AG04449 (cell line): ENCODE measurements around the gene LRRC2.

Source experiments
- CTCF ChIA-PET: fragments of 350-600 bp; formaldehyde crosslinking; extraction: SDS; loops from one replicate; lab custom pipeline; 2021; ENCODE audit warnings: antibody characterized with exemption; lab: Yijun Ruan, JAX
- POLR2A ChIA-PET: fragments of 400-600, 350-600 bp; formaldehyde crosslinking; extraction: SDS; loops from one replicate; lab custom pipeline; 2020; ENCODE audit warnings: antibody characterized with exemption, inconsistent platforms; lab: Yijun Ruan, JAX
- DNase-seq: peaks from one replicate; pipeline ENCODE4 v3.0.0-alpha.2; 2010; ENCODE audit warnings: low read depth, low spot score
- H3K4me3 ChIP-seq: 2 replicates; pipeline ENCODE4 v1.5.1; 2011; ENCODE audit warnings: low read depth, mild to moderate bottlenecking, control low read depth, low read length
- CTCF ChIP-seq: IDR thresholded peaks from one replicate; pipeline ENCODE4 v1.5.1; 2011; ENCODE audit warnings: mild to moderate bottlenecking, moderate library complexity, low read length, control low read depth, inconsistent platforms; ENCODE audit not compliant: insufficient read depth; ENCODE audit errors: missing control alignments

Gene LRRC2

DNA sequence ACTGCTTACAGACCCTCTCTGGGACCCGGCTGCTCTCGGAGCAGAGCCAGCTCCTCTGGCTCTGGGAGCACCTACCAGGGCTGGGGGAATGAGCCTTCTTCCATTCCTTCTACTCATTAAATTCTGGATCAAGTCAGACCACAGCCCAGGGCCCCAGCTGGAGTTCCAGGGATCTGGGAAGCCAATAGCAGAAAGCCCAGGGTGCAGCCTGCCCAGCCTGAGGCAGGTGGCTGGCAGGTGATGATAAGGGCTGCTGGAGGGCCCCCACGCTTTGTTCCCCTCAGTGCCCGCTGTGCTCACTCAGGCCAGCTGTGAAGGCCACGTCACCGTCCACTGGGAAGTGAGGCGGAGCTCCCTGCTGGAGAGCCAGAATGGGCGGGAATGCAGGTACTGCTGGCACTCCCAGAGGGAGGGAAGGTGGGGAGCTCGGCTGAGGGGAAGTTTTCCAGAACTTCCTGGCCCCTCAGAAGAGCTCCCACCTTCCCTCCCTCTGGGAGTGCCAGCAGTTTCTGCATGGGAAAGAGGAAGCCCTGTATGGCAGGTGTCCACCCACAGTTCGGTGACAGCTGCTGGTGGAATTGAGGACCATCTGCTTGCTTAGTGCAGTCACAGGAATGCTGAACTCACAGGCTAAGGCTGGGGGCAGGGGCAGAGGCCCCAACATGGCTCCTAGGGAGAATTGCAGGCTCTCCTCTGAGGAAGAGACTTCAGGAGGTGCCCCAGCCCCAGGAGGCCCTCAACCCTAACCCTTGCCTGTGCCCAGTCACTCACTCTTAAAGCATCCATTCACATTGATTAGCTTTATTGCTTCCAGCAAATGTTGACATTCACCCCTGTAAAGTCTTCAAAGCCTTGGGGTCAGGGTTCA, 81.0 kb downstream of the LRRC2 start:
- POLR2A ChIA-PET, result no interaction called here
- no peak overlapping the region for H3K4me3 ChIP-seq
- CTCF ChIA-PET, result interaction anchor here (0.9 to 14.4 kb wide), 4 partner anchors 9 to 147 kb away, joined by 3 to 418 read pairs (median 5); no protein-coding TSS in a partner anchor
- no peak for TF ChIP-seq CTCF
- DNase-seq, result no peak

DNA sequence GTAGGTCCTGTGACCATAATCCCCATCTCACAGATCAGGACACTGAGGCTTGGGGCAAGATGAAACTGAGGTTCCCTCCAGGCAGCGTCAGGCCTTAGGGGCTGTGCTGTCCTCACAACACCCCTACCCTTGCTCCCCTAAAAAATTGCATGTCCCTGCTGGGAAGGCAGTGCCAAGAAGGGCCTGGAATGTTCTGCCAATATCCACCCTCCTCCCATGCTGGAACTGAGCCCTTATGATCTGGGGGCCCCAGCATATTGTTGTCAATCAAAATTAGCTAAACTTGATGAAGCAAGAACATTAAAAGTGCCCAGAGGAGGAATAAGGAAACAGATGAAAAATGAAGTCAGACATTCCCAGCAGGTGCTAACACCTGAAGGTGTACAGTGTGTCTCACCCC, 81.7 kb downstream of the LRRC2 start:
- CTCF ChIA-PET, result interaction anchor here (1.1 to 14.4 kb wide), 4 partner anchors 8 to 147 kb away, joined by 3 to 418 read pairs (median 5); no protein-coding TSS in a partner anchor
- no peak for TF ChIP-seq CTCF
- no peak overlapping the region for H3K4me3 ChIP-seq
- POLR2A ChIA-PET, result no interaction called here
- DNase-seq, result no peak

DNA sequence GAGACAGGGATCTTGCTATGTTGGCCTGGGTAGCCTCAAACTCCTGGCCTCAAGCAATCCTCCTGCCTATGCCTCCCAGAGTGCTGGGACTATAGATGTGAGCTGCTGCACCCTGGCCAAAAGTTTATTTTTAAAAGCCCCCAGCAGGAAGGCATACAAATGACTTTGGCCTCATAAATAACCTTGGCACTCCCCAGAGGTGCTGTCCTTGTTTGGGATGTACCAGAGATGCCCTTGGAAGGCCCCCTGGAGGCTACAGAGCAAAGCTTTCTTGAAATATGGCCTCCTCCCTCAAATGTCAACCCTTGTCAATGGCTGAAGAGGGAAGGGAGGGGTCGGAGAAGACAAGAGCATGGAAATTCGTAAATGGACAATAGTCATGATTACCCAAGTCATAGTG, 82.3 kb downstream of the LRRC2 start:
- DNase-seq, result no peak
- no peak overlapping the region for H3K4me3 ChIP-seq
- no peak for TF ChIP-seq CTCF
- ChIA-PET POLR2A (no interaction called here), CTCF (interaction anchor here (0.7 to 14.4 kb wide), 5 partner anchors 8 to 148 kb away, joined by 3 to 418 read pairs (median 3); no protein-coding TSS in a partner anchor)

DNA sequence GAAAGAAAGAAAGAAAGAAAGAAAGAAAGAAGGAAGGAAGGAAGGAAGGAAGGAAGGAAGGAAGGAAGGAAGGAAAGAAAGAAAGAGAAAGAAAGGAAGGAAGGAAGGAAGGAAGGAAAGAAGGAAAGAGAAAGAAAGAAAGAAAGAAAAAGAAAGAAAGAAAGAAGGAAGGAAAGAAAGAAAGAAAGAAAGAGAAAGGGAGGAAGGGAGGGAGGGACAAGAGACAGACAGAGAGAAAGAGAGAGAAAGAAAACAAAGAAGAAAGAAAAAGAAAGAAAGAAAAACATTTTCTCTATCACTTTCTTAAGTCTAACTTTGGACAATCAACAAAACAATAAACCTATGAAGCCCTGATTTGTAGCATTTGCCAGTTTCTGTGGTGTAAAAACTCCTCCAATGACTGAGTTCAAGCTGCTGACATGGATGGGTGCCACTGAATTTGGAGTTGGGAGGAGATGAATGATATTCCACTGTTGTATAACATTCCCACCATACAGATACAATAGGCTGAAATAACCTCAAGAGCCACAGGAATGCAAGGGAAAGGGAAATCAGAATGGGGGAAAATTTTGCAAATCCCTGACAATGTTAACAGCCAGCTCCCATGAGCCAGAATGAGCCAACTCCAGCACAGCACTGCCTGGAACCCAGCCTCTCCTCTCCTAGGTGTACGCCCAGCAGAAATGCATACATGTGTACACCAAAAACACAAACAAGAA, 83.3 kb downstream of the LRRC2 start:
- CTCF ChIA-PET, result interaction anchor here (1.0 to 14.4 kb wide), 2 partner anchors 76 to 149 kb away, joined by 3 to 418 read pairs; no protein-coding TSS in a partner anchor
- TF ChIP-seq CTCF, result no peak
- POLR2A ChIA-PET, result no interaction called here
- no peak overlapping the region for H3K4me3 ChIP-seq
- no peak for DNase-seq

DNA sequence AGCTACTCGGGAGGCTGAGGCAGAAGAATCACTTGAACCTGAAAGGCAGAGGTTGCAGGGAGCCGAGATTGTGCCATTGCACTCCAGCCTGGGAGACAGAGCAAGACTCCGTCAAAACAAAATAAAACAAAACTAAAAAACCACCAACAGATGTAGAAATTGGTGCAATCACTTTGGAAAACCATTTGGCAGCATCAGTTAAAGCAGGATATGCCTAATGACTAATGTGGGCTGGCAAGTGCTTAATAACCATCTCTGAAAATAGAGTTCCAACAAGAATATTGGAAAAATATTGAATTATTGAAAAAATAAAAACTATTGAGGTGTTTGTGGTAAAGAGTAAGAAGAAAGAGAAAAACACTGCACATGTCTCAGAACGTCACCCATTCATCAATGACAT, 84.5 kb downstream of the LRRC2 start:
- no peak for DNase-seq
- H3K4me3 ChIP-seq, result no peak overlapping the region
- no peak for TF ChIP-seq CTCF
- CTCF ChIA-PET, result interaction anchor here (2.2 to 14.4 kb wide), 2 partner anchors 8 to 150 kb away, joined by 23 to 418 read pairs; no protein-coding TSS in a partner anchor
- POLR2A ChIA-PET, result no interaction called here
